ENCODE results near the gene RBM44.
"Not testable (repeated sequence)": the region's sequence is repeated elsewhere in the genome, so short reads cannot be mapped to it uniquely, and the experiment has no call there.

Gene RBM44, protein sequence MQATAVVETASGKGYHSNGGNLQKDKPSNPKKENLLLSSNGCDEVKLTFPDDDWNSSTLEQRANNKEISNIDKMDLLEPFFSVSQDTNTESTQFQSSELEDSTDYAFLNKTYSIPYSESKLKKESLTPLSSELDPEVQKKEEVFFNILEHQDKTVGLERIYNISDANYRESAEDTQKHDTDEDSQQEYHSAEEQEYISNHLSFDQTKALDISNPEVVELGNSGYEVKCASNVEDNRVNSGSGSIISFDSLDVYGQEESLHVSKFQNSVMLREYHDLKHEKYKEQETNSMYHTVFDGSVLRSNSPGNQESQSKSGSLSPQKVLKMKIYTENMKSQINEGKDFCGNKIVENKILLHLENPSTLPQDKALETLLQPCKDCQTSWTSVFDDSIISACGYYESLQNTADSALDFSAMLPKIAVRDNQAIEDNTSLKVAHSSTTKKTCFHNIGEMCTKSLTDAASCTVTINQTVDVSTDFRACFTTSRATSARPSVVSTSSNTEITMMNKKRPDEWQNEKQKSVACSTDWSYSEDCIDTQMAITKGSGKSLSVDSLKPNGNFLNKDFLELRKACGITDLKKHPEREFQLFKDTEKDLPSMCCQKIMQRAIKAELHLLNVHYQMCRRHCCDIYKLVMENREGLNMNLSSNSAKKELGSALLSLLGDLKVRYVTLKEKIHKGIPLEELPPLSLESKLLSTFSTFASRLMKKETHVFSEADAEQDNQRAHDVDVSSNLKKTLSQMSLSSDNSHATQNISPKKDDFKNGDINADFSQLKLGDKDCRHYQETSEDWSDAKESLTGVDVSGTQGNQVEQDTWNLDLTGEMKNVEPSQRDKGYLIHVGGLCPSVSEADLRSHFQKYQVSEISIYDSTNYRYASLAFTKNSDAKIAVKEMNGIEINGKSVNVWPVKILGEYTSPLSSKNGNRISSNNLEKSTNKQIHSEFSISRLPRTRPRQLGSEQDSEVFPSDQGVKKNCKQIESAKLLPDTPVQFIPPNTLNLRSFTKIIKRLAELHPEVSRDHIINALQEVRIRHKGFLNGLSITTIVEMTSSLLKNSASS

GRCh38 chr2:237798236-237799059 lies at the start of gene RBM44:
TSS of gene RBM44 (plus strand) at chr2:237798779. CDS start at chr2:237813610, 14,831 bp downstream.
- no peak for DNase-seq (ENCODE audit: low spot score)

DNA sequence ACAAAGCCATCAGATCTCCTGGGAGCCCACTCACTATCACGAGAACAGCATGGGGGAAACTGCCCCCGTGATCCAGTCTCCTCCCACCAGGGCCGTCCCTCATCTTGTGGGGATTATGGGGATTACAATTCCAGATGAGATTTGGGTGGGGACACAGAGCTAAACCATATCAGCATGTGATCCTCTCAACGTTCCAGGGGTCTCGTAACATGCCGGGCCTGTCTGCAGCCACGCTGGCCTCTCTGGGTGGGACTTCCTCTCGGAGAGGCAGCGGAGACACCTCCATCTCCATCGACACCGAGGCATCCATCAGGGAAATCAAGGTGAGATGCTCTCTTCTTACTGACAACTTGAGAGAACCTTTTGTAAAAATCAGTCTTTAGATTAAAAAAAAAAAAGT lies 49.6 kb upstream of the RBM44 start:
- no peak for DNase-seq (ENCODE audit: low spot score)

DNA sequence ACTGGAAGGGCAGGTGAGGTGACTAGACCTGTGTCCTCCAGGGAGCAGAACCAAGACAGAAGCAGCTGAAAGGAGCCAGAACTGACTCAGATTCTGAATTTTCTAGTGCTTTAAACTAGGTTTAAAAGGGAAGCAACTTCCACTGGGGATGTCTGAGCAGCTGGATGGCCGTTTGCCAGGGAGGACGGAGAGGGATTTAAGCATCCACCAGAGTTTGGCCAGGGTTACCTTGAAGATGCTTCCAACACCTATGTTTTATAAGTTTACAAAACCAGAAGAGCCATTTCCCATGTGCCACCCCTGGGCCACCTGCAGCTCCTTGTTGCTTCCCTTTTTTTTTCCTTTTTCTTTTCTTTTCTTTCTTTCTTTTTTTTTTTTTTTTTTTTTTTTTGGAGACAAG lies 48.6 kb upstream of the RBM44 start:
- DNase-seq (ENCODE audit: low spot score) = no peak

GRCh38 chr2:237750441-237750840 lies 48.1 kb upstream of the RBM44 start:
- DNase-seq (ENCODE audit: low spot score) = not testable (repeated sequence)

- DNase-seq (ENCODE audit: low spot score) = no peak
Observed at GRCh38 chr2:237752761-237753165, 45.8 kb upstream of the RBM44 start.

GRCh38 chr2:237754182-237754581 lies 44.4 kb upstream of the RBM44 start:
- DNase-seq (ENCODE audit: low spot score) = no peak

- no peak for DNase-seq (ENCODE audit: low spot score)
Observed at GRCh38 chr2:237754626-237755248, 43.8 kb upstream of the RBM44 start.

GRCh38 chr2:237757616-237758015 lies 41.0 kb upstream of the RBM44 start:
- DNase-seq (ENCODE audit: low spot score) = no peak

DNA sequence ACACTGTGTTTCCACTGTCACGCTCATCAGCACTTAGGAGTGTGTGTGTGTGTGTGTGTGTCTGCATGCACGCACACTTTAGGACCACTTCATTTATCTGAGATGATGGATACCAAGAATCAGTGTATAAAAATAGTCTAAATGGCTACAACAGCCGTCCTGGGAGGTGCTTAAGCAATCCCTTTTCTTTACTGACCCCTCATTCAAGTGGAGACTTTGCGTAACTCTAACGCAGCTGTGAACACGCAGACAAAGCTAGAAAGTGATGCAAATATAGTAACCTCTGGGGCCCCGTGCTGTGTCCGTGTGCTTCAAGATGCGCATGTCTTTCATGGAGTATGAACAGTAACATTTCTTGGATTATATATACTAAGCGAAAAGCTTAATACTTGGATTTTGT lies 40.4 kb upstream of the RBM44 start:
- DNase-seq (ENCODE audit: low spot score) = no peak

DNA sequence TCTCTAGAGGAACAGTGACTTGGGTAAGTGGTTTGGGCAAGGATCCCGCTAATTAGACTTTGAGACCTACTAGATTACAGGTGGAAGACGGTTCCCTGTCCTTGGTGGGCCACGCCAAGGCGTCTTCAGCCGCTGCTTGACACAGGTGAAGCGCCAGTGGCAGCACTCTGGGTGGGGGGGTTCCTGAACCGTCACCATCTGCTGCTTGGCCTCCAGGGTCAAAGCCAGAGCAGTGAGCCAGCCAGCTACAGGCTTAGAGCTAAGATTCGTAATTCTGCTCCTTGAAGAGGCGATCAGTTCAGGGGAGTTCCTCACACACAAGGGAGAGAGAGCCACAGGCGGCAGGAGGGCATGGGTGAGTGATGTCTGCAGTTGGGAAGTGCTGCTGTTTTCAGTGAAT lies 39.4 kb upstream of the RBM44 start:
- no peak for DNase-seq (ENCODE audit: low spot score)

GRCh38 chr2:237760506-237761502 lies 37.8 kb upstream of the RBM44 start:
- no peak for DNase-seq (ENCODE audit: low spot score)

DNA sequence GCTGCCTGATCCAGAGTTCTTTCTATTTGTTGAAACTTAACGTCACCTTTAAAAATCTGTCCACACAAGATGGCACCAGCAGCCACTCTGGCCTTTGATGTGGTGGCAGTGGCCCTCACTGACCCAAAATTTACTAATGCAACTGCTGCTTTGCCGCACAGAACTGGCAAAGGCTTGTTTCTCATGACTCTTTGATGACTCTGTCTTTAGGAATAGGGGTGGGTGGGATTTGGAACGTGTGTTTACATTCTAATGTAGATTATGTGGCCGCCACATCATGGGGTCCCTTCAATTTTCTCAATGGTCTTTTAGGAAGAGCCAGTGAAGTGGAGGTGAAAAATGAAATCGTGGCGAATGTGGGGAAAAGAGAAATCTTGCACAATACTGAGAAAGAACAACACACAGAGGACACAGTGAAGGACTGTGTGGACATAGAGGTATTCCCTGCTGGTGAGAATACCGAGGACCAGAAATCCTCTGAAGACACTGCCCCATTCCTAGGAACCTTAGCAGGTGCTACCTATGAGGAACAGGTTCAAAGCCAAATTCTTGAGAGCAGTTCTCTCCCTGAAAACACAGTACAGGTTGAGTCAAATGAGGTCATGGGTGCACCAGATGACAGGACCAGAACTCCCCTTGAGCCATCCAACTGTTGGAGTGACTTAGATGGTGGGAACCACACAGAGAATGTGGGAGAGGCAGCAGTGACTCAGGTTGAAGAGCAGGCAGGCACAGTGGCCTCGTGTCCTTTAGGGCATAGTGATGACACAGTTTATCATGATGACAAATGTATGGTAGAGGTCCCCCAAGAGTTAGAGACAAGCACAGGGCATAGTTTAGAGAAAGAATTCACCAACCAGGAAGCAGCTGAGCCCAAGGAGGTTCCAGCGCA lies 36.0 kb upstream of the RBM44 start:
- DNase-seq (ENCODE audit: low spot score) = not testable (repeated sequence)

- no peak for DNase-seq (ENCODE audit: low spot score)
Observed at GRCh38 chr2:237763812-237764211, 34.8 kb upstream of the RBM44 start.

GRCh38 chr2:237765122-237765521 lies 33.5 kb upstream of the RBM44 start:
- DNase-seq (ENCODE audit: low spot score) = not testable (repeated sequence)

DNA sequence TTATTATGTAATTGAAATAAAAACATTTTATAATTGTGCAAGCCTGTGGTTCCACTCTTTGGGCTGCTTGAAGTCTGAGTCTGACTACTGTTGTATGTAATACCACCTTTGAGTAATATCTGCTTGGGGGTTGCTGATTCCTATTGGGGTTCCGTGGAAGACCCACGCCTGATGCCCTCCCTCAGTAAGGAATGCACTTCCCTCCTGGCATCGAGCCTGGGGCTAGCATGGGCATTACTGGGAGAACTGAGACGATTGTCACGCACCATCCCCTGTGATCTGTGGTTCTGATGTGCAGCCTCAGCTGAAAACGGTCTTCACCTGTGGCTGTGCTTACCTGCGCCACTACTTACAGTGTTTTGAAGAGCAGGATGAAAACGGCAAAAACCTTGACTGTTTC lies 32.7 kb upstream of the RBM44 start:
- DNase-seq (ENCODE audit: low spot score) = no peak

DNA sequence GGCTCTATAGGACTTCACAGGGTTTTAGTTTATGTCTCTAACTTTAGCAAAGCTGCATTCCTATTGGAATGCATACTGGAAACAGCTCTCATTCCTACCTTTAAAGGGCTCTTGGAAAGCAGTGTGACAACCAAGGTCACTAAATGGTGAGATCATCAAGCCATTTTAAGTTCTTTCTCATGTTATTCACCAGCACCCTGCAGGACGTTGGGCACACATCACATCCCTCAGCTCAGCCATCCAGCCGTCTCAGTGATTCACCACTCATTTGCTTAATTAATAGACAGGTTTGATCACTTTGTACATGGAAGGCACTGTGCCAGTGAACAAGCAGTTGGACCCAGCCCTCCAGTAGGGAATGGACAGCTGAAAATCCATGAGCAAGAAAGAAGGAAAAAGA lies 32.2 kb upstream of the RBM44 start:
- DNase-seq (ENCODE audit: low spot score) = no peak

- no peak for DNase-seq (ENCODE audit: low spot score)
Observed at GRCh38 chr2:237772513-237772912, 26.1 kb upstream of the RBM44 start.

DNA sequence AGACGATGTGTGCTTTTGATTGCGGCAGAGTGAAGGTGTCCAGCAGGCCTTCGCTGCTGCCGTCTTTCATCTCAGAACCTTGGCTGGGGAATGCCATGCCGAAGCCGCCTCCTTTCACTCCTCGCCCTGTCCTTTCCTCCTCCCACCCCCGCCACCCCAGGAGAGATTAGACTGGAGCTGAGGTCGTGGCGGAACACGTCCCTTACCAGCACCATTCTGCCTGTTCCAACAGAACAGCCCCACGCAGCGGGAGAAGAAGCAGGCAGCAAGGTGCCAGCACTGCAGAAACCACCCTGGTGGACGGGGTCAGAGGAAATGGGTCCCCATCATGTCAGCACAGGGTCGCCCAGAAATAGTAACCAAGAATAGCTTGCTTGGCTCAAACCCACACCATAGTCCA lies 24.8 kb upstream of the RBM44 start:
- no peak for DNase-seq (ENCODE audit: low spot score)
